ENCODE measurements around the gene LSS.

LSS gene

GRCh38 chr21:46256501-46256994 is 28.0 kb upstream of the LSS start:
- TF ChIP-seq, protein P1, sequence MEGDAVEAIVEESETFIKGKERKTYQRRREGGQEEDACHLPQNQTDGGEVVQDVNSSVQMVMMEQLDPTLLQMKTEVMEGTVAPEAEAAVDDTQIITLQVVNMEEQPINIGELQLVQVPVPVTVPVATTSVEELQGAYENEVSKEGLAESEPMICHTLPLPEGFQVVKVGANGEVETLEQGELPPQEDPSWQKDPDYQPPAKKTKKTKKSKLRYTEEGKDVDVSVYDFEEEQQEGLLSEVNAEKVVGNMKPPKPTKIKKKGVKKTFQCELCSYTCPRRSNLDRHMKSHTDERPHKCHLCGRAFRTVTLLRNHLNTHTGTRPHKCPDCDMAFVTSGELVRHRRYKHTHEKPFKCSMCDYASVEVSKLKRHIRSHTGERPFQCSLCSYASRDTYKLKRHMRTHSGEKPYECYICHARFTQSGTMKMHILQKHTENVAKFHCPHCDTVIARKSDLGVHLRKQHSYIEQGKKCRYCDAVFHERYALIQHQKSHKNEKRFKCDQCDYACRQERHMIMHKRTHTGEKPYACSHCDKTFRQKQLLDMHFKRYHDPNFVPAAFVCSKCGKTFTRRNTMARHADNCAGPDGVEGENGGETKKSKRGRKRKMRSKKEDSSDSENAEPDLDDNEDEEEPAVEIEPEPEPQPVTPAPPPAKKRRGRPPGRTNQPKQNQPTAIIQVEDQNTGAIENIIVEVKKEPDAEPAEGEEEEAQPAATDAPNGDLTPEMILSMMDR (IDR thresholded peaks at IDR 0.05) = no peak
- Histone ChIP-seq H2AFZ (no peak overlapping the region), H3K27ac (no peak overlapping the region), H3K4me2 (ENCODE audit: low read length) (no peak overlapping the region), H3K27me3 (ENCODE audit: control insufficient read depth, insufficient read depth, low read length) (no peaks in the 10 kb centered on the region), H3K36me3 (ENCODE audit: control insufficient read depth, insufficient read depth, low read length) (no peaks in the 10 kb centered on the region), H3K4me1 (no peaks in the 10 kb centered on the region), H3K9ac (no peak overlapping the region), H3K9me3 (ENCODE audit: control insufficient read depth, low read length) (no peaks in the 10 kb centered on the region), H3K4me3 (ENCODE audit: low read depth, low read length) (no peak overlapping the region), H3K79me2 (no peaks in the 10 kb centered on the region)

GRCh38 chr21:46255758-46256337 is 27.3 kb upstream of the LSS start:
- no peaks in the 10 kb centered on the region for H3K9me3 ChIP-seq (ENCODE audit: control insufficient read depth, low read length)
- no peaks in the 10 kb centered on the region for H3K4me1 ChIP-seq
- TF ChIP-seq, protein P1 (IDR thresholded peaks at IDR 0.05) = no peak
- no peaks in the 10 kb centered on the region for H3K36me3 ChIP-seq (ENCODE audit: control insufficient read depth, insufficient read depth, low read length)
- no peak overlapping the region for H3K9ac ChIP-seq
- no peak overlapping the region for H3K27ac ChIP-seq
- no peak overlapping the region for H3K4me2 ChIP-seq (ENCODE audit: low read length)
- H3K4me3 ChIP-seq (ENCODE audit: low read depth, low read length) = no peak overlapping the region
- no peaks in the 10 kb centered on the region for H3K27me3 ChIP-seq (ENCODE audit: control insufficient read depth, insufficient read depth, low read length)
- H2AFZ ChIP-seq = no peak overlapping the region
- no peaks in the 10 kb centered on the region for H3K79me2 ChIP-seq

GRCh38 chr21:46255166-46255565 is 26.6 kb upstream of the LSS start:
- Histone ChIP-seq H3K4me1 (no peaks in the 10 kb centered on the region), H3K4me3 (ENCODE audit: low read depth, low read length) (no peak overlapping the region), H3K4me2 (ENCODE audit: low read length) (no peak overlapping the region), H2AFZ (no peak overlapping the region), H3K36me3 (ENCODE audit: control insufficient read depth, insufficient read depth, low read length) (no peaks in the 10 kb centered on the region), H3K9ac (no peak overlapping the region), H3K27me3 (ENCODE audit: control insufficient read depth, insufficient read depth, low read length) (no peaks in the 10 kb centered on the region), H3K79me2 (no peaks in the 10 kb centered on the region), H3K9me3 (ENCODE audit: control insufficient read depth, low read length) (no peaks in the 10 kb centered on the region), H3K27ac (no peak overlapping the region)
- TF ChIP-seq, protein P1 (IDR thresholded peaks at IDR 0.05) = no peak

DNA sequence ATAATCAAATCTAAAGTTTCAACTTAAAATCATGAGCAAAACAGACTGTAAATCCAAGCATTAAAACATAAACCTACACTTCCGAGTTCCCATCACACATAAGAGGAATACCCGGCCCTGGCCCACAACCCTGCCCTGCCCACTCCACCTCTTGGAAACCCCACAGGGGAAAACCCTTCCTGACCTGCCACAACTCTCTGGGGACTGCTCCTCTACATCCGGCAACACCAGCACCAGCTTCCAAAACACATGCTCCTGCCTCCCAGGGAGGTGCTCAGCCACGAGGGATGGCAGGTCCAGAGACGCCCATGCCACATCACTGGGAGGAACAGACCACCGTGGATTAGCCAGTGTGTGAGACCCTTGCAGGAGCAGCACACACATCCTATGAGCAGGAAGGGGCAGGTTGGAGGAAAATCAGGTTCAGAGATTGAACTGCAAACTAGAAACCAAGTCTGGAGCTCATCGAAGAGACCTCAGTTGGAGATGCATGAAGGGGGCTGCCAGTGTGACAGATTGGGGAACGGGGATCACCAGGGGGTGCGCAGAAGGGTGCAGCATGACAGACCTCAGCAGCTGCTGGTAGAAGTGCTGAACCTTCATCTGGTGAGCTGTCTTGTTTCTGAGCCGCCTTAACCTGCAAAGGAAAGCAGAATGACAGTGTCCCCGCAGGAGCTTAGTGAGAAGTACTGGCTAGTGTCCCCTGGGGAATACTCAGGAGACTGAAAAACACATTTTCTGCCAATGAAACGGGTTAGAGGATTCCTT is 25.8 kb upstream of the LSS start:
- no peaks in the 10 kb centered on the region for H3K4me1 ChIP-seq
- no peaks in the 10 kb centered on the region for H3K27me3 ChIP-seq (ENCODE audit: control insufficient read depth, insufficient read depth, low read length)
- no peak overlapping the region for H3K27ac ChIP-seq
- no peaks in the 10 kb centered on the region for H3K79me2 ChIP-seq
- H3K4me3 ChIP-seq (ENCODE audit: low read depth, low read length) = no peak overlapping the region
- no peak overlapping the region for H3K4me2 ChIP-seq (ENCODE audit: low read length)
- H3K9ac ChIP-seq = no peak overlapping the region
- no peaks in the 10 kb centered on the region for H3K36me3 ChIP-seq (ENCODE audit: control insufficient read depth, insufficient read depth, low read length)
- TF ChIP-seq, protein P1 (IDR thresholded peaks at IDR 0.05) = no peak
- no peaks in the 10 kb centered on the region for H3K9me3 ChIP-seq (ENCODE audit: control insufficient read depth, low read length)
- H2AFZ ChIP-seq = no peak overlapping the region
